ENCODE measurements around the gene SLC25A39. TPM values are rescaled to one million over a fixed set of nuclear protein-coding genes. Genes with fewer than 3 reads are reported as not detected.
A peak's percentile ranks its signal among the peaks of the same experiment; 100 is the strongest.

Gene SLC25A39
- total and polyA plus RNA-seq, 2 experiments from 2014 or later: 92.7 to 179 TPM

DNA sequence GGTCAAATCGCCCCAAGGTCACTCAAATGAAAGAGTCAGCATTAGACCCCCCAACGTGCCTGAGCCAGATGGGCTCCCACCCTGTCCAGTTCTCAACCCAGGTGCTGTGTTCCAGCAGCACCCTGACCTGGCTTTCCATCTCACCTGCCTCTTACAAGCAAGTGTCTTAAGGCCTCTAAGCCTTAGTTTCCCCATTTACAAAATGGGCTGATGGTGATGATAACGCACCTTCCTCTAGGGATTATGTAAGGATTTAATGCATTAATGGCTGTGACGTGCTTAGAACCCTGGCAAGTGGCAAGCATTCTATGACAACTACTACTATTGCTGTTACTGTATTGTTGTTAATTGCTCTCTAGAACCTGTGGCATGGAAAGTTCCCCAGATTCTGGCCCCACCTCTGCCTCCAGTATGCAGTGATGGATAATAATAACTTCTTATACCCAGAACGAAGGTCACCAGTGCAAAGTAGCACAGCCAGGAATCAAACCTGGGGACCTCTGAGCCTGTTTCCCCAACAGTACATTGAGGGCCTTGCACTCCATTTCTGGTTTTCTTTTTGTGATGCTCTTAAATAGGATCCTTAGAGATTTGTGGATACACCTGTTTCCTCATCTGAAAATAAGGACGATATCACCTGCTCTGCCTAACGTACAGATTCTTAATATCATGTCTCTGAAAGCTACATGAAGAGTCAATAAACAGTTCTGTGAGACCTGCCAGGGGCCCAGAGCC lies 3.3 kb upstream of the SLC25A39 start:
- Histone ChIP-seq H3K4me3 (no peak overlapping the region), H3K4me1 (ENCODE audit: insufficient read depth) (peaks cover 17% of the 10 kb centered on the region), H3K9me2 (replicated peaks; ENCODE audit: insufficient read depth) (no peaks in the 10 kb centered on the region), H3K79me2 (peaks cover 12% of the 10 kb centered on the region), H3K27ac (no peak overlapping the region), H3K4me2 (no peak overlapping the region), H4K20me1 (ENCODE audit: insufficient read depth, poor library complexity, severe bottlenecking) (no peaks in the 10 kb centered on the region), H3K9me3 (ENCODE audit: low read depth) (no peaks in the 10 kb centered on the region), H3K36me3 (replicated peaks; ENCODE audit: insufficient read depth, low read depth) (no peaks in the 10 kb centered on the region), H2AFZ (no peak overlapping the region), H3K27me3 (no peaks in the 10 kb centered on the region)
- no peak for DNase-seq (ENCODE audit: low spot score)
- TF ChIP-seq EZH2phosphoT487 (IDR thresholded peaks at IDR 0.05; ENCODE audit: low read depth, severe bottlenecking, unreplicated experiment): no peak
- no peak for TF ChIP-seq EZH2 (IDR thresholded peaks at IDR 0.05; ENCODE audit: borderline replicate concordance)
- TF ChIP-seq, protein P1, sequence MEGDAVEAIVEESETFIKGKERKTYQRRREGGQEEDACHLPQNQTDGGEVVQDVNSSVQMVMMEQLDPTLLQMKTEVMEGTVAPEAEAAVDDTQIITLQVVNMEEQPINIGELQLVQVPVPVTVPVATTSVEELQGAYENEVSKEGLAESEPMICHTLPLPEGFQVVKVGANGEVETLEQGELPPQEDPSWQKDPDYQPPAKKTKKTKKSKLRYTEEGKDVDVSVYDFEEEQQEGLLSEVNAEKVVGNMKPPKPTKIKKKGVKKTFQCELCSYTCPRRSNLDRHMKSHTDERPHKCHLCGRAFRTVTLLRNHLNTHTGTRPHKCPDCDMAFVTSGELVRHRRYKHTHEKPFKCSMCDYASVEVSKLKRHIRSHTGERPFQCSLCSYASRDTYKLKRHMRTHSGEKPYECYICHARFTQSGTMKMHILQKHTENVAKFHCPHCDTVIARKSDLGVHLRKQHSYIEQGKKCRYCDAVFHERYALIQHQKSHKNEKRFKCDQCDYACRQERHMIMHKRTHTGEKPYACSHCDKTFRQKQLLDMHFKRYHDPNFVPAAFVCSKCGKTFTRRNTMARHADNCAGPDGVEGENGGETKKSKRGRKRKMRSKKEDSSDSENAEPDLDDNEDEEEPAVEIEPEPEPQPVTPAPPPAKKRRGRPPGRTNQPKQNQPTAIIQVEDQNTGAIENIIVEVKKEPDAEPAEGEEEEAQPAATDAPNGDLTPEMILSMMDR (IDR thresholded peaks at IDR 0.05; ENCODE audit: poor library complexity): no peak
- WGBS (ENCODE audit: low lambda C conversion rate, missing lambda C conversion rate): 87% methylated on average over 7 of the region's 7 CpGs

DNA sequence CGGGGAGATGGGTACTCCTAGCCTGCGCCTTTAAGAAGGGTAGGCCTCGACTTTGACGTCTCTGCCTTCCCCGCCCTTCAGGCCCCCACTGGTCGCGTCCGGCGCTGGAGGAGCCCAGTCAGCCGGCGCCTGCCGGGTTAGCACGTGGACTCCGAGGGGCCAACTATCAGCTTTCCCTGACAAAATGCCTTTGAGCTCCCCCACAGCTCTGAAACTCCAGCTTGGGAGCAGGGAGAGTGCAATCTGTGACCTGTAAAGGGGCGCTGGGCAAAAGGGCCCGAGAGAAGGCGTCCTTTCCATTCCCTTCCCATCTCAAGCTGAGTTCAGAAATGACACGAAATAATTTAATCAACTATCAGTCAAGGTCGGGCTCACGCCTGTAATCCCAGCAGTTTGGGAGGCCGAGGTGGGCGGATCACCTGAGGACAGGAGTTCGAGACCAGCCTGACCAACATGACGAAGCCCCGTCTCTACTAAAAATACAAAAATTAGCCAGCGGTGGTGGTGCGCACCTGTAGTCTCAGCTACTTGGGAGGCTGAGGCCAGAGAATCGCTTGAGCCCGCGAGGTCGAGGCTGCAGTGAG lies 2.3 kb upstream of the SLC25A39 start:
- Histone ChIP-seq H3K9me2 (replicated peaks; ENCODE audit: insufficient read depth) (no peaks in the 10 kb centered on the region), H3K27me3 (no peaks in the 10 kb centered on the region), H4K20me1 (ENCODE audit: insufficient read depth, poor library complexity, severe bottlenecking) (no peaks in the 10 kb centered on the region), H2AFZ (peak overlapping the region; percentile 46), H3K36me3 (replicated peaks; ENCODE audit: insufficient read depth, low read depth) (no peaks in the 10 kb centered on the region), H3K4me1 (ENCODE audit: insufficient read depth) (peaks cover 17% of the 10 kb centered on the region), H3K4me3 (no peak overlapping the region), H3K4me2 (peak overlapping the region; percentile 85), H3K79me2 (peaks cover 12% of the 10 kb centered on the region), H3K27ac (no peak overlapping the region), H3K9me3 (ENCODE audit: low read depth) (no peaks in the 10 kb centered on the region)
- TF ChIP-seq, protein P1 (IDR thresholded peaks at IDR 0.05; ENCODE audit: poor library complexity): no peak
- no peak for TF ChIP-seq EZH2phosphoT487 (IDR thresholded peaks at IDR 0.05; ENCODE audit: low read depth, severe bottlenecking, unreplicated experiment)
- TF ChIP-seq EZH2 (IDR thresholded peaks at IDR 0.05; ENCODE audit: borderline replicate concordance): no peak
- WGBS (ENCODE audit: low lambda C conversion rate, missing lambda C conversion rate): 41% methylated on average over 26 of the region's 31 CpGs
- DNase-seq (ENCODE audit: low spot score): peak; percentile 97

DNA sequence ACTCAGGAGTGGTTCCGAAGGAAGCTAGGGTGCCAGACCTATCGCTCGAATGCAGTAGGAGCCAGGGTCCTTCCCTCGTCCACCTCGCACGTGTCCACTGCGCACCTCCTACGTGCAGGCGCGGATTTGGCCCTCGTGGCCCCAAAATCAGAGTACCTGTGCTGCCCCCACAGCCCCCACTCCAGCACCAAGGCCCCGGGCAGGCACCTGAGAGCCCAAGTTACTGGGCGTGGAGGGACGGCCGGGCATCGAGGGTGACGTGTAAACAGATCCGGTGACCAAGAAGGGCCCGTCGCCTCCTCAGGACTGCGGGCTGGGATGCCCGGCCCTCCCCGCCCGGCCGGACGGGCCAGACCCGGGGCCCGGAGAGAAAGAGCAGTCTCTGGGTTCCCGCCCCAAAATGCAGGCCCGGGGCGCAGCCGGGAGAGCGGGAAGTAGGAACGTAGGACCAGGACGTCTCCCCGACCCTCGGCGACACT lies 492 bp downstream of the SLC25A39 start:
- TF ChIP-seq EZH2 (IDR thresholded peaks at IDR 0.05; ENCODE audit: borderline replicate concordance) (no peak), EZH2phosphoT487 (IDR thresholded peaks at IDR 0.05; ENCODE audit: low read depth, severe bottlenecking, unreplicated experiment) (no peak)
- TF ChIP-seq, protein P1 (IDR thresholded peaks at IDR 0.05; ENCODE audit: poor library complexity): no peak
- H3K9me3 ChIP-seq (ENCODE audit: low read depth): no peaks in the 10 kb centered on the region
- H3K36me3 ChIP-seq (replicated peaks; ENCODE audit: insufficient read depth, low read depth): no peaks in the 10 kb centered on the region
- H3K79me2 ChIP-seq: peaks cover 12% of the 10 kb centered on the region
- peak; percentile 55 for DNase-seq (ENCODE audit: low spot score)
- peak overlapping the region; percentile 85 for H3K4me2 ChIP-seq
- H3K4me1 ChIP-seq (ENCODE audit: insufficient read depth): peaks cover 17% of the 10 kb centered on the region
- no peaks in the 10 kb centered on the region for H3K9me2 ChIP-seq (replicated peaks; ENCODE audit: insufficient read depth)
- no peaks in the 10 kb centered on the region for H3K27me3 ChIP-seq
- no peaks in the 10 kb centered on the region for H4K20me1 ChIP-seq (ENCODE audit: insufficient read depth, poor library complexity, severe bottlenecking)
- H2AFZ ChIP-seq: peak overlapping the region; percentile 84
- H3K27ac ChIP-seq: peak overlapping the region; percentile 86
- WGBS (ENCODE audit: low lambda C conversion rate, missing lambda C conversion rate): 3% methylated on average over 33 of the region's 38 CpGs
- H3K4me3 ChIP-seq: peak overlapping the region; percentile 84
